ENCODE results near the gene MED13.
"Not testable (repeated sequence)": the region's sequence is repeated elsewhere in the genome, so short reads cannot be mapped to it uniquely, and the experiment has no call there.

Gene MED13

GRCh38 chr17:62086737-62087136 lies 21.7 kb upstream of the MED13 start:
- DNase-seq (ENCODE audit: low spot score) = no peak

GRCh38 chr17:62085511-62086408 lies 20.7 kb upstream of the MED13 start:
- DNase-seq (ENCODE audit: low spot score) = no peak

- DNase-seq (ENCODE audit: low spot score) = no peak
Observed at GRCh38 chr17:62084585-62084984, 19.5 kb upstream of the MED13 start.

- no peak for DNase-seq (ENCODE audit: low spot score)
Observed at GRCh38 chr17:62083651-62084050, 18.6 kb upstream of the MED13 start.

DNA sequence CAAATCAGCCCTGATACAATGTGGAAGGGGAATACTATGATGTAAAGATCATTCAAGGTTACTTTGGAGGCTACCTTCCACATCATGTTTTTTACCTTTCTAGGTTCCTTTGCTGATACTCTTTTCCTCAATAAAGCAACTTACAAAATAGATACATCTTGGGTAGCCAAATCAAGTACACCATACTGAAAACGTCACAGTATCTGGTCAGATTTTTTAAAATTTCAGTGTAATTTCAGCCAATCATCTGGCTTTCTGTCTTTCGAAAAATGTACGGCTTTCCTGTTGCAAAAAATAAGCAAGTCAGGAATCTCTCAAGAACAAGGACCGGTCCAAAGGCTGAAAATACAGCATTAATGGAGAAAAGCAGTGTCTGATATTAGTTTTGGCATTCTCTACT lies 15.6 kb upstream of the MED13 start:
- DNase-seq (ENCODE audit: low spot score) = no peak

DNA sequence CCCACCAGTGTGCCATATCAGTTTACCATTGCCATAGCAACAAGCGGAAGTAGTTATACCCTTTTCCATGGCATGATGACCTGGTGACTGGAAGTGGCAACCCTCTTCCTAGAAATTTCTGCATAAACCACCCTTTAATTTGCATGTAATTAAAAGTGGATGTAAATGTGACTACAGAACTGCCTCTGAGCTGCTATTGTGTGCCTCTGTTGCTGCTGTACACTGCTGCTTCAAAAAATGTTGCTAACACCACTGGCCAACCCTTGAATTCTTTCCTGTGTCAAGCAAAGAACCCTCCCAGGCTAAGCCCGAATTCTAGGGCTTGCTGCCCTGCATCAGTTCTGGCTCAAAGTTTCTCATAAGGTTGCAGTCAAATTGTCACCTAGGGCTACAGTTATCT lies 12.9 kb upstream of the MED13 start:
- DNase-seq (ENCODE audit: low spot score) = no peak

DNA sequence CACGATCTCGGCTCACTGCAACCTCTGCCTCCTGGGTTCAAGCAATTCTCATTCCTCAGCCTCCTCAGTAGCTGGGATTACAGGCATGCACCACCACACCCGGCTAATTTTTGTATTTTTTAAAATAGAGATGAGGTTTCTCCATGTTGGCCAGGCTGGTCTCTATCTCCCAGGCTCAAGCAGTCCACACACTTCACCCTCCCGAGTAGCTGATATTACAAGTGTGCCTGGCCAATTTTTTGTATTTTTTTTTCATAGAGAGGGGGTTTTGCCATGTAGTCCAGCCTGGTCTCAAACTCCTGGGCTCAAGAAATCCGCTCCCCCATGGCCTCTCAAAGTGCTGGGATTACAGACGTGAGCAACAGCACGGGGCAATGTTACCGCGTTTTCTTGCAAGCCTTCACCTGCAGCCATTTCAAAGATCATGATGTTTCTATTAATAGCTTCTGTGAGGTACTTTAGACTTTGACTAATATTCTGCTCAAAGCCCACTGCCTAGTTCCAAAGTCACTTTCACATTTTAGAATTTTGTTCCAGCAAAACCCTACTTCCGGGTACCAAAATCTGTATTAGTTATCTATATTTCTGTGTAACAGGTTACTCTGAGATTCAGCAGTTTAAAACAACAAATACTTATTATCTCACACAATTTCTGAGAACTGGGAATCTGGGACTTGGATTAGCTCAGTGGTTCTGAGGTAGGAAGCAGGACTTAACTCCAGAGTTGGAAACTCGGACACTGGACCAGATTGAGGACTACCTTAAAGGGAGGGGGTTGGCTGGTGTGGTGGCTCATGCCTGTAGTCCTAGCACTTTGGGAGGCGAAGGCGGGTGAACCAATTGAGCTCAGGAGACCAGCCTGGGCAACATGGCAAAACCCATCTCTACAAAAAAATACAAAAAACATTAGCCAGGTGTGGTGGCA lies 12.0 kb upstream of the MED13 start:
- DNase-seq (ENCODE audit: low spot score) = no peak

GRCh38 chr17:62075308-62075815 lies 10.3 kb upstream of the MED13 start:
- DNase-seq (ENCODE audit: low spot score) = no peak

- no peak for DNase-seq (ENCODE audit: low spot score)
Observed at GRCh38 chr17:62073993-62074392, 8.9 kb upstream of the MED13 start.

GRCh38 chr17:62072855-62073254 lies 7.8 kb upstream of the MED13 start:
- DNase-seq (ENCODE audit: low spot score) = not testable (repeated sequence)

GRCh38 chr17:62070900-62071299 lies 5.8 kb upstream of the MED13 start:
- no peak for DNase-seq (ENCODE audit: low spot score)

DNA sequence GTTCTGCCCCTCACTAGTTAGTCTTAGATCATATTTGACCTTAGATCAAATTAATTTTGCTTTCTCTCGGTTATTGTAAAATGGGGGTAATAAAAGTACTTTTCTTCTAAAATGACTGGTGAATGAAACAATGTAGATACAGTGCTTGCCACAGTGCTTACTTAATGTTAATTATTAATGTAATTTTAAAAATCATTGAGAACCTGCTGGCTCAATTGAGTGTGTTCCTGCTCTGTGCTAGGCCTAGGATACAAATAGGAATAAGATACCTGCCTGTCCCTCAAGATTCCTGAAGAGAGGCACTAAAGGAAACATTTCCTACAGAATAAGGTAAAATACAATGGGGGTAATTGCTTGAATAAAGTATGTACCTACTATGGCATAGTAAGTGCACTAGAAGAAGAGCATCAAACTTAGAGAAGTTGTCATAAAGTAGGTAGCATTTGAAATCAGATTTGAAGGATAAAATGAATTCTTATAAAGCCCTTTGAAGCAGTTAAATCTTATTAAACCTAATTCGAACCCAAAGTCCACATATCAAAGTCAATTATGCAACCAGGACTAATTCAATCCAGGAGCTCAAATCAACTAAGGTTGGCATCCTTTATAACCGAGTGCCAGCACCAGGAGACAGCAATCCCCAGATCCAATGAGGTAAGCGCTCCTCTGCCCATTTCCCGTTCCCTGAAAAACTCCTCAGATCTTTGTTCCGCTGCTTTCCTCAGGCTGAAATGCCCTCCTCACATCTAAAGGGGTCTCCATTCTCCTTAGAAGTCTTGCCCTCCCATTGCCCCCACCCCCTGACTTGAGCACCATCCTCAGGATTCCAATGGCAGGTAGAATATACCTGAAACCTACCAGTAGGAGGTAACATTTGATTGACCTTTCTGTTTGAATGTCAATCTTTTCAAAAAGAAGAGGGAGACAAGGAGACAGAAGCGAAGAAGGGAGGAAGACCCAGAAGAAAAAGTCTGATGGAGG lies 2.4 kb upstream of the MED13 start:
- DNase-seq (ENCODE audit: low spot score) = no peak

DNA sequence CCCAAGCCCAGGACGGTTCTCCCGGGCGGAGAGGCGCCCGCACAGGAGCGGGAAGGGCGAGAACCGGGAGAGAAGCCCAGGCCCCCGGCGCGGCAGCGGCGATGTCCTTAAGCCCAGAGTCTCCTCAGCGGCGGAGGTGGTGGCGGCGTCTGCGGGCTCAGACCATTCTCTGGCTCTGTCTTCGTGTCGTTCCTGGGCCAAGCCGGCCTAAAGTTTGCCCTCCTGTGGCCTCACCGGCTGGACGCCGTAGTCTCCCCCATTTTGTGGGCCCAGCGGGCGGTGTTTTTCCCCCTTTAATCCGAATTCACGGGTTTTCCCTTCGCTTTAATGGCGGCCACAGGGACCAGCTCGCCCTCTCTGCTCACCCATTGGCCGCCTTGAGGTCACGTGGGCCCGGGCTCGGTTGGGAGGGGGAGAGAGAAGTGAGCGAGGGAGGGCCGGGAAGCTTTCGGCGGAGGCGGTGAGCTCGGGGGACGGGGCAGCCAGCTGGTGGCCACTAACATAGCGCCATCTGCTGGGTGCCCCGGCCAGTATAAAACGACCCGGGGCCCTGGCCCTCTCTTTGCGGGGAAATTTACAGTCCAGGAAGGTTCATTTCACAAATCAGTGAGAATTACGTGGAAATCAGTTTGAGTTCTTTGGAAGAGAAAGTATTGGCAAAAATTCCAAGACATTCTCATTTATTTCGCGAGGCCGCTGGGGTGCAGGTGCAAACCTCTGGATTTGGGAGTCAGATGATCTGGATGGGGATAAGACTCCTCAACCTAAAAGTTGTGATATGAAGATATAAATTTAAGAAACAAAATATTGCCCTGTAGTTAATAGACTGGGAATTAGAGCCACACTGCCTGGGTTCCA lies 762 bp upstream of the MED13 start:
- peak; percentile 97 for DNase-seq (ENCODE audit: low spot score)

GRCh38 chr17:62064029-62064790 lies 868 bp downstream of the MED13 start:
- DNase-seq (ENCODE audit: low spot score) = peak; percentile 36

GRCh38 chr17:62062944-62063343 lies 2.1 kb downstream of the MED13 start:
- no peak for DNase-seq (ENCODE audit: low spot score)

DNA sequence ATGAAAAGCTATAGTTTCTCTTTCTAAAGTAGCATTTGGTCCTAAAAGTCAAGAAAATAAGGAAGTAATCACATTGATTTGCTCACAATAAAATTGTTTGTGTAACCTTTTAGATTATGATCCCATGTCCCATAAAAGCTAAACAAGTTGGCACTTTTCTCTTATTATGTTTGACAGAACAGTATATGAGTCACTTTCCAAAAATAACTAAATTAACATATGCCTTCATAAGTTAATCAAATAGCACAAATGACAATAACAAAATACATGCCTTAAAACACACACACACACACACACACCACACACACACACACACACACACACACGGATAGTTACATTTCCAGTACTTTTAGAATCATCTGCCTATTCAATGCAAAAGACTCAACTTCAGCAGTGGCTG lies 2.8 kb downstream of the MED13 start:
- no peak for DNase-seq (ENCODE audit: low spot score)

- no peak for DNase-seq (ENCODE audit: low spot score)
Observed at GRCh38 chr17:62059414-62059813, 5.7 kb downstream of the MED13 start.

- no peak for DNase-seq (ENCODE audit: low spot score)
Observed at GRCh38 chr17:62058611-62059010, 6.5 kb downstream of the MED13 start.

GRCh38 chr17:62057696-62058095 lies 7.4 kb downstream of the MED13 start:
- DNase-seq (ENCODE audit: low spot score) = no peak

Data from LoVo (cell line).